Stimulated activated CD4-positive, alpha-beta T cell treated with anti-CD3 and anti-CD28 coated beads, TNF-alpha, amount 100 ng/mL, for 4 hours (primary cell): Measurements from ENCODE around the gene IDH3B.

ENCODE experiments used
- DNase-seq, 3 experiments: peaks; one replicate each; pipeline ENCODE4 v3.0.0-alpha.2; 2020; ENCODE audit warnings: low read depth in 3 of 3

Gene IDH3B

DNA sequence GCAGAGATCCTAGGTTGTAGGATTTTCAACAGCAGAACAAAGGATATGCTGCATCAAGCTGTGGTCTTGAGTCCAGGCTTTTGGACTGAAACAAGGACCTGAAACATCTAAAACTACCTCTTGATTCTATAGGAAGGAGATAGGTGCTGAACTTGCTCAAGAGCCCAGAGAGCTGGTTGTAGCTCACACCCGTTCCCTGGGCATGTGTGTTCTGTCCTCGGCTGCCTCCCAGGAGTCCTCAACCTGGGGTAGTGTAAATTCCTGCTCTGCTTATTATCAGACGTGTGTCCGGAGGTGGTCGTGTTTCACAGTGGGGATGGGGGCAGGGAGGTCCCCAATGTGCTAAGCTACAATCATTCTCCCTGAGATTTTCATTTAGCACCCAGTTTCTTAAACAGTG is 6.8 kb downstream of the IDH3B start:
- DNase-seq = no peak

DNA sequence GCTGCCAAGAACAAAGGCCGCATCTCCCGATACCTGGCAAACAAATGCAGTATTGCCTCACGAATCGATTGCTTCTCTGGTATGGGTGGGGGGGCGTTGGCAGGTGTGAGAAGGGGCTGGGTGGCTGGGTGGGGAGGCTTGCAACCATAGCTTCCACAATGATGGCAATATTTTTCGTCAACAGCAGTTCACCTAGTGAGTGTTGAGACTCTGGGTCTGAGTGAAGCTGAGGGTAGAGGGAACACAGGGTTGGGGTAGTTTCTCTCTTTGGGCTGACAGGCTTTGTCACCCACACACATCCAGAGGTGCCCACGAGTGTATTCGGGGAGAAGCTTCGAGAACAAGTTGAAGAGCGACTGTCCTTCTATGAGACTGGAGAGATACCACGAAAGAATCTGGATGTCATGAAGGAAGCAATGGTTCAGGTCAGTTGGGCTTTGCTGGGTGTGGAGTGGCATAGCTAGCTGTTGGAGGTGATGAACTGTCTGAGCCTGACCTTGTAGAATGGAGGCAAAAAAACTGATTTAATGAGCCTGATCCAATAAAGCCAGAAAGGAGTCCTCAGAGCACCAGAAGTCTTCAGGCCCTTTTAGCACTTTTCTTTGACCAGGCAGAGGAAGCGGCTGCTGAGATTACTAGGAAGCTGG is 7.4 kb downstream of the IDH3B start:
- no peak for DNase-seq

DNA sequence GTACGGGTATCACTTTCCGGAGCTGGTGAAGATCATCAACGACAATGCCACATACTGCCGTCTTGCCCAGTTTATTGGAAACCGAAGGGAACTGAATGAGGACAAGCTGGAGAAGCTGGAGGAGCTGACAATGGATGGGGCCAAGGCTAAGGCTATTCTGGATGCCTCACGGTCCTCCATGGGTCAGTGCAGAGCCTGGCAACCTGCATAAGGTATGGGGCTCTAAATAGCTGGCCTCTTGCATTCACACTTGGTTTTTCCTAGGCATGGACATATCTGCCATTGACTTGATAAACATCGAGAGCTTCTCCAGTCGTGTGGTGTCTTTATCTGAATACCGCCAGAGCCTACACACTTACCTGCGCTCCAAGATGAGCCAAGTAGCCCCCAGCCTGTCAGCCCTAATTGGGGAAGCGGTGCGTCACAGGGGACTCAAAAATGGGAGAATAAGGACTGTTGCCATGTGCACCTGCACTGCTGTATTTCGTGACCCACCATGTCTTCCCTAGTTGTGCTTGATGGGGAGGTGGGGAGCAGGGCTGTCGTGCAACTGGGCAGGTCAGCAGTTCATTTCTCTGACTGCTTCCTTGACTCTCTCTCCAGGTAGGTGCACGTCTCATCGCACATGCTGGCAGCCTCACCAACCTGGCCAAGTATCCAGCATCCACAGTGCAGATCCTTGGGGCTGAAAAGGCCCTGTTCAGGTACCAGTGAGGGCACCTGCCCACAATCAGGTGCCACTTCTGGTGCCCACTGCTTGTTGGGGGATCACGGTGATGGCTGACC is 8.5 kb downstream of the IDH3B start:
- DNase-seq = no peak

DNA sequence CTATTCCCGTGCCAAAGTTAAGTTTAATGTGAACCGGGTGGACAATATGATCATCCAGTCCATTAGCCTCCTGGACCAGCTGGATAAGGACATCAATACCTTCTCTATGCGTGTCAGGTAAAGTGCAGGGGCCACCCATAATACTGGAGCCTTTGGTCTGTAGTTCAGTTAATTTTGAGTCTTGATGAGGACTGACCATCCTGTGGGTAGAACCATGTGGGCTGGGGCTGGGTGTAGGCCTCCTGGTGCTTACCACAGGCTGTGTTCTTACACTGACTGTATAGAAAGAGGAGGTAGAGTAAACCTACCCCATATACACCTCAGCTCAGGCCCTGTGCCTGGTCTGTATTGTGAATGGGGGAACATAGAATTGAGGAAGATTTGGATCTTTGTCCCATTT is 9.2 kb downstream of the IDH3B start:
- DNase-seq = no peak

DNA sequence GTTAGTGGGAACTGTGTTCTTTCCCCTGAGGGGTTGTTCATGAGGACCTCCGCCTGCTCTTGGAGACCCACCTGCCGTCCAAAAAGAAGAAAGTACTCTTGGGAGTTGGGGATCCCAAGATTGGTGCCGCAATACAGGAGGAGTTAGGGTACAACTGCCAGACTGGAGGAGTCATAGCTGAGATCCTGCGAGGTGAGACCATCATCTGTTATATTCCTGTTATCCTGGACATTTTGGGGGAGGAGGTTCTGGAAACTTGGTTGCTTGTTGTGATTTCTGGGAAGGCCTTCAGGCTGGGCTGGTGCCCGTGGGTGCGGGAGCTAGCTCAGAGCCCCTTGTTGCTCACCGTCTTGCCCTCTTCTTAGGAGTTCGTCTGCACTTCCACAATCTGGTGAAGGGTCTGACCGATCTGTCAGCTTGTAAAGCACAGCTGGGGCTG is 9.6 kb downstream of the IDH3B start:
- no peak for DNase-seq

DNA sequence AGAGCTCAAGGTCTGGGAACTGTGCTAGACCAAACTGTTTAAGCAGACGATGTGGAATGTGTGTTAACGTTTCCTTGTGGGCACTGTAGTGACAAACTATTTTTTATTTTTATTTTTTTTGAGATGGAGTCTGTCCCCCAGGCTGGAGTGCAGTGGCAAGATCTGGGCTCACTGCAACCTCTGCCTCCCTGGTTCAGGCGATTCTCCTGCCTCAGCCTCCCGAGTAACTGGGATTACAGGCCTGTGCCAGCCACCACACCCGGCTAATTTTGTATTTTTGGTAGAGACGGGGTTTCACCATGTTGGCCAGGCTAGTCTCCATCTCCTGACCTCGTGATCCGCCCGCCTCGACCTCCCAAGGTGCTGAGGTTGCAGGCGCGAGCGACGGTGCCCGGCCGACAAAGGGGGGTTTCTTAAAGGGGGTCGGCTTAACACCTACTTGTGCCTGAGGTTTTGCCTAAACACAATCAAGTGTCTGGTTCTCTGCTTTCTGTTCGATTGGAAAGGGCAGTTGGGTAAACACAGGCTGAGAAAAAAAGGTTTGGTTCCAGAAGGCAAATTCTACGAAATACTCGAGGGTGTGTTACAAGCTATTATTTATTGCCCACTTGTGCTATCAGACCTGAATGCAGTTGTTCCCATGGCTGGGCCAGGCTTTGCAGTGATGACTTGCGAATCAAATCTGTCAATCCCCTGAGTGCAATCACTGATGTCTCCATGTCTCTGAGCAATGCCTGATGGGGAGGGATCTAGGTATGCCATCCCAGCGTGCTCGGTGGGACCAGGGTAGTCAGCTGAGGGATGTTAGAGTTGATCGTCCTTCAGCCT is 10.2 kb downstream of the IDH3B start:
- no peak for DNase-seq

DNA sequence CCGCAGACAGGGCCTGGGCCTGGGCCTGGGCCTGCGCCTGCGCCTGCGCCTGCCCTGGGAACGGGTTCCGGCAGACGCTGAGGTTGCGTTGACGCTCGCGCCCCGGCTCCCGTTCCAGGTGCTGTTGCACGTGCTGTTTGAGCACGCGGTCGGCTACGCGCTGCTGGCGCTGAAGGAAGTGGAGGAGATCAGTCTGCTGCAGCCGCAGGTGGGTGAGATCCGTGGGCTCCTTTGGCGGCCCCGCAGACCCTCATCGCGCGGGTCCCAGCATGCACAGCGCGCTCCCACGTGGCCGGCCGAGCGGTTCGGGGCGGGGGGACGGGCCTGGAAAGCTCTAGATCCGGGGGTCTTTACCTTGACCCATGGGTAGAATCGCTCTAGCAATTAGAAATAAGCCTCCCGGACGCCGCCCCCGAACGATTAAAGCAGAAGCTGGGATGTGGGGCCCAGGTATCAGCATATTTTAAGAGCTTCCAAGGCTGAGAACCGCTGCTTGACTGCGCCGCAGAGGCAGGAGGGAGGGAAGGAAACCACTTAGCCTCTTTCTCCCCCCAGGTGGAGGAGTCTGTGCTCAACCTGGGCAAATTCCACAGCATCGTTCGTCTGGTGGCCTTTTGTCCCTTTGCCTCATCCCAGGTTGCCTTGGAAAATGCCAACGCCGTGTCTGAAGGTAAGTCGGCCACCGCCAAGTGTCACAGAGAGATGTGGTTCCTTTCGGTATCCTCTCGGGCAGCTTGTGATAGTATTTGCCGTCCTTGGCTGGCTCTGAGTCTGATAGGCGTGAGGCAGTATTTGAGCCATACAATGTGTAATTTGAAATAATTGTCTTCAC is 11.1 kb downstream of the IDH3B start:
- DNase-seq = peak in 1 of 3 experiments; percentile 29

DNA sequence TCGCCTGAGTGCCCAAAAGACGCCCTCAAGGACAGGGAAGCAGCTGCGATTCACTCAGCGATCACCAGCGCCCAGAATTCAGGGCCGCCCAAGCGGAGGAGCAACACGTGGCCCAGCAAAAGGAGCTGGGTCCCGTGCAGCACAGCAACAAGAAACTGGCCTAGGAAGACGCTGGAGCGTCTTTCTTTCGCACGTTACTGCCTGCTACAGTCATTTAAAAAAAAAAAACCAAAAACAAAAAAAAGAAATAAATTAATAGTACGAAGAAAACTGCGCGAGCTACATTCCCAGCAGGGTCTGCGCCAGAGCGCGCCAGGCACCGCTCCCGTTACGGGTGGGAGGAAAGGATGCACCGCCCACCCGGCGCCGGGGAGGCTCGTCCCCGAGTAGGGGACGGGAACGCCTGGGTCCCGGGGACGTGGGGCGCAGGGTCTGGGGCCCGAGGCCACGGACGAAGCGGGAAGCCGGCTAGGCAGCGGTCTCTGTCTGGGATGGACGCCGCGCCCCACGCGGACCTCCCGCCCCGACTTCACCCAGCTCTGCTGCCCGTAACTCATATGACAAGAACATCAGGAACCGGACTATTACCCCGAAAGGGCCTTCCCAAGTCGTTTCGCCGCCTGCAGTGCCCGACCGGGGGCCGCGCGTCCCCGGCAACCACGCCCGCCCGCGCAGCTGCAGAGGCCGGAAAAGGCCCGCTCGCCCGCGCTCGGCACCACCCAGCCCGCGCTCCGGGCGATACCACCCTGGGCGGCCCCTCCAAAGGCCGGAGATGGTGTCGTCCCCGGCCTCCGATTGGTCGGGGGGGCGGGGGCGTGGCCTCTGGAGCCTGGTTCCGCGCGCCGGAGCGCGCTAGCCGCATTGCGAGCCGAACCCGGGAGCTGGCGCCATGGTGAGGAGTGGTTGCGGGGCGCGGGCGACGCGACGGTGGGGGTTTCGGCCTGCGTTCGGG is 12.0 kb downstream of the IDH3B start, which contains the start of gene NOP56:
Gene NOP56 (plus strand): TSS at position 861 of the 952 bp plus-strand sequence. CDS start 29 bp downstream, at position 890.
- peak; percentile 92 to 93 (median 92) for DNase-seq

DNA sequence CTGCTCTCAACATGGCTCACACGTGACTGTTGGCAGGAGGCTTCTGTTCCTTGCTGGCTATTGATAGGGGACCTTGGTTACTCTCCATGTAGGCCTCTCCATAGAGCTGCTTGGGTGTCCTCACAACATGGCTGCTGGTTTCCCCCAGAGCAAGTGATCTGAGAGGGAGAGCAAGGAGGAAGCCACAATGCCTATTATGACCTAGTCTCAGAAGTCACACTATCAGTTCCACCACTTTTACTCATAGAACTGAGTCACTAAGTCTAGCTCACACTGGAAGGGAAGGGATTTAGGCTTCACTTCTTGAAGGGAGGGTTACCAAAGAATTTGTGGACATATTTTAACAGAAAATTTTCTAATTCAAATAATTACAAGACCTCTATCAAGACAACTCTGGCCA is 20.3 kb downstream of the IDH3B start:
- no peak for DNase-seq

DNA sequence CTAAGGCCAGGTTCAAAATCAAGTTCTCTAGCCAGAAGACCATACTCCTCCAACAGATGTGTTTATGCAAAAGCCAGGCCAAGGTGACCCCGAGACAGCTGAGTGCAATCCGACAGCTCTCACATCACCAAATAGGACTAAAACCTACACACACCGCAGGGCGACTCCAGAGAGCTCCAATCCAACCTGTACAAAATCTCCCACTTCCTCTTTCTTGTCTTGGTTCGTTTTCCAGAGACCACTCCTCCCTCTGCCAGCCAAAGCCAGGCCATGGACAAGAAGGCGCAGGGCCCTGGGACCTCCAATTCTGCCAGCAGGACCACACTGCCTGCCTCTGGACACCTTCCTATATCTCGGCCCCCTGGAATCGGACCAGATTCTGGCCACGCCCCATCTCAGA is 23.1 kb downstream of the IDH3B start:
- no peak for DNase-seq

DNA sequence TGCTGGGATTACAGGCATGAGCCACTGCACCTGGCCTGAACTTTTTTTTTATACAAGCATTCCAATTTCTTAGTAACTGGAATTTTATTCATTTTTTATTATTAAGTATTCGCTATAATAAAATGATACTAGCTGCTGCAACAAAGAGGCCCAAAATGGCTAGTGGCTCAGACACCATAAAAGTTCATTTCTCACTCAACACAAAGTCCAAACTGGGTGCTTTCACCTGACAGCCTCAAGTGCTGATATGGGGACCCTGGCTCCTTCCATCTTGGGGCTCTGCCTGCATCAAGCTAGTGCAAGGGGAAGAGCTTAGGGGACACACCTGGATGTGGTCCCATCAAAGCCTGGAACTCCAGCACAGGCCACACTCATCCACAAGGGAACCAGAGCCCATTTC is 23.8 kb downstream of the IDH3B start:
- DNase-seq = no peak

DNA sequence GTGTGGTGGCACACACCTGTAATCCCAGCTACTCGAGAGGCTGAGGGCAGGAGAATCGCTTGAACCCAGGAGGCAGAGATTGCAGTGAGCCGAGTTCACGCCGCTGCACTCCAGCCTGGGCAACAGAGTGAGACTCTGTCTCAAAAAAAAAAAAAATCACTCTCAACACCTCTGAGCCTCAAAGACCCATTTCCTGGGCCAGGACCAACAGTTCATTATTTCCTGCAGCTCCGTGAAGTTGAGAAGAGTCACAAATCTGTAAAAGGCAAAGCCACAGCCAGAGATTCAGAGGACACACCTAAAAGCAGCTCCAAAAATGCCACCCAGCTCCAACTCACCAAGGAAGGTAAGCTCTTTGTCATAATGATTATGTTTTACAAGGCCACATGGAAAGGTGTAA is 26.8 kb downstream of the IDH3B start:
- no peak for DNase-seq

DNA sequence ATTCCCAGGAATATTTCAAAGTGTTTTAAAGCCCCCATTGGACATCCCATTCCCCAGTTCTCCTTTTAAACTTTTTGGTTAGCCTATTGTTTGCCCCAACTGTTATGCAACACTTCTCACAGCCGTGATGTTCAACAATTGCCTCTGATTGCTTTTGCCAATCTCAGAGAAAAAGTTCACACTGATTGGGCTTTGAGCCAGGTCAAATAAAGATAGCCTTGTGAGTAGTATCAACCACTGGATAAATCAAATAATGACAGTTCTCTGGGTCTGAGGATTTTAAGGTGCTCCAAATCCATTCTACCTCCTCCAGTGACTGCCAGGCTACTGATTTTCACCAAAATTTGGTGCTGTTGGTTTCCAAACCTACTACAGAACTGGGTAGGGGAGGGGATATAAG is 30.6 kb downstream of the IDH3B start:
- DNase-seq = no peak

DNA sequence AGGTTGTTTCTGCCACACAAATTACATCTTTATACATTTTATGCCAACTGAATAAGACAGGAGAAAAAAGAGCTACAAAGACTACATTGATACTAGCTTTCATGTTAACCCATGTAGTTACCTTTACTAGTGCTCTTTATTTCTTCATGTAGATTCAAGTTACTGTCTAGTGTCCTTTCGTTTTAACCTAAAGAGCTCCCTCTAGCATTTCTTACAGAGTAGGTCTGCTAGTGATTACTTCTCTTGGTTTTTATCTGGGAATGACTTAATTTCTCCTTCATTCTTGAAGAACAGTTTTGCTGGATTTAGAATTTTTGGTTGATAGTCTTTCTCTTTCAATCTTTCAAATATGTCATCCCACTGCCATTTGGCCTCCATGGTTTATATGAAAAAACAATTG is 32.8 kb downstream of the IDH3B start:
- no peak for DNase-seq

DNA sequence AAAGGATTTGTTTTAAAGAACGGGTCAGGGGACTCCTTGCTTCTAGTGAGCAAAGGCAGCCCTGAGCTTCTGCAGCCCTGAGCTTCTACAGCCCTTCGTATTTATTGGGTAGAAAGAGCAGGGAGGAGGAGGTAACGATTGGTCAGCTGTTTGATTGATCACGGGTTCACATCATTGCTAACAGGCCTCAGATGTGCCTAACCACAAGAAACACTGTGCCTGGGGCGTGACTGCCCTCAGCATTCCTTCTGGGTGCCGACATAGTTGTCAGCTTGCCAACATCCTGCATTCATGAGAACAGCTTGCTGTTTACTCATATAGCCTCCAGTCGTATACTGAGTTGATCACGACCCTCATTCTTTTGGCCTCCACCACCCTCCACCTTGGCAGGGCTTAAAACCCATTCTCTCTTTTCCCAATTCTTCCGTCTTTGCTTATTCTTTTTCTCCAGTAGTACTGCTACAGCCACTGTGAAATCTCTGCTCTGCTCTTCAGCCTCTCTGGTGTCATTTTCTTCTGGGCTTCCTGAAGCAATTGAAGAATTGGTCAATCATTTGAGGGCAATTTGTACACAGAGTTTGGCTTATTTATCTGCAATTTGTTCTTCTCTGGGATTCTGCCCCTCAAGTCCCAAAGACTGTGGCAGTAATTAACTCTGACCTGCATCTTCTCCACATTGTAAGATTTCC is 37.0 kb downstream of the IDH3B start:
- no peak for DNase-seq

DNA sequence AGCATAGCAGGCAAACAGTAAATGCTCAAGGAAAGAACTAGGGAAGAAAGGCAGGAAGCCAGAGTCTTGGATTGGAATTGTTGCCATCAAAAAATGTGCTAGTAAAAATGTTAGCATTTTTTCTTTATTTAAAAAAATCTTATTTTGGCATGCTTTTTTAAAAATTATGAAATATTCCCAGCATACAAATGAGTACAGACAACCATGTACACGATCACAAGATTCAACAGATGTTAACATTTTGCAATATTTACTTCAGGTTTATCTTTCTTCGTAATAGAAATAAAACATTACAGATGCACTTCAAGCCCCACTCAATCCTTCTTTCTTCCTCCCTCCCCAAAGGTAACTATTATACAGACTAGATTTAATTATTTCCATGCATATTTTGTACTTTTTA is 39.0 kb downstream of the IDH3B start:
- DNase-seq = no peak

DNA sequence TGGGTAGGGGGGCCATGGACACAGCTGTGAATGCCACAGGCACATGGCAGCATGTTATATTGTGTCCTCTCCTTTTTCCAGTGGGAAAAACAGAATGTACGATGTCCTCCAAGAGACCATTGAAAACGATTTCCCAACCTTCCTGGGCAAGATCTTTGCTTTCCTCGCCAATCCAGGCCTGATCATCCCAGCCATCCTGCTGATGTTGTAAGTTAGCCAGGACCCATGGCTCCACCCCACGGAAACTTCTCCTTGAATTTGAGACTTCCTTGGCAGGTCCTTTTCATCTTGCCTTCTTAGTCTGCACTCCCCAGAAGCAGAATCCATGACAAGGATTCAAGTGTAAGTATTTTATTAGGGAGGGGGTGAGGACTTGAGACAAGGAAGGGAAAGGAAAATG is 39.8 kb downstream of the IDH3B start:
- DNase-seq = no peak

DNA sequence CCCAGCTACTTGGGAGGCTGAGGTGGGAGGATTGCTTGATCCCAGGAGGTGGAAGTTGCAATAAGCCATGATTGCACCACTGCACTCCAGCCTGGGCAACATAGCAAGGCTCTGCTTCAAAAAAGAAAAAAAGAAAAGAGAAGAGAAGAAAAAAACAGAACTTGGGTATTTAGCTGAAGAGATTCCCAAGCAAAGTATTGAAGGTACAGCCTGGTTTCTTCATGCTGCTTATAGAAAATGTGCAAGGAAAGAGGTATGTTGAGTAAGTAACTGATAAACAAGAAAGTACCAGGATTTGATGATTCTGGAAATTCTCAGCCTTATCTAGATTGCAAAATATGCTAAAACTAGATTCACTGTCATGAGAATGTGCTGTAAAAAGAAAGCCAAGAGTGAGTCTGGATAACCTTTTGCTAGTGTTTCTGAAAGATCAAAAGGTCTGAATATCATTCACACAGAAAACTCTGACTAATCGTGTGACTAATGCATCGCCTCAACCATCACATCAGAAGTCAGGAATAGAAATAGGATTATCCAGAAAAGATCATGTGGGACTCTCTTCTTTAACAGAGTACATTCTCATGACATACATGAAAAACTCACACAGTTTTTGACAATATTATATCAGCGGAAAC is 43.9 kb downstream of the IDH3B start:
- DNase-seq = no peak

DNA sequence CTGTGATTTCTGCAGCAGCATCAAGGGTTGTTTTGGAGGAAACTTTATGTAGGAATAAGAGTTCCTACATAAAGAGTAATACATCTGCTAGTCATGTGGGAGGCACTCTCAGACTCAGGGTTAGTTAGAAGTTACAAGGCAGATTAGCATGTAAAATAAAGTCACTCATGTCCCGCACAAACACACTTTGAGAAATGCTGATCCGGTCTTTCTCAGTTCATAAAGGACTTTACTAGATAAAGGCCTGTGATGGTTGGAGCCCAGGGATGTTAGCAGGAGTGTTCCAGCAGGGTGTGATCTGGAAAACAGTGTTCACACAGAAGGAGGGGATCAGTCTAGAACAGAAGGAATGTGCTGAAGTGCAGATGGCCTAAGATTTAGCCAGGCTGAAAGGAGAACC is 44.7 kb downstream of the IDH3B start:
- DNase-seq = no peak
